GM18873 (cell line): ENCODE results near the gene ERICH6.

Source experiments
- ATAC-seq: cut with Tn5 transposase; IDR thresholded peaks from one replicate; pipeline ENCODE4 v1.9.1; 2021; ENCODE audit warnings: mild to moderate bottlenecking, moderate library complexity, moderate number of reproducible peaks; ENCODE audit not compliant: unreplicated experiment, low FRiP score

The ERICH6 gene

DNA sequence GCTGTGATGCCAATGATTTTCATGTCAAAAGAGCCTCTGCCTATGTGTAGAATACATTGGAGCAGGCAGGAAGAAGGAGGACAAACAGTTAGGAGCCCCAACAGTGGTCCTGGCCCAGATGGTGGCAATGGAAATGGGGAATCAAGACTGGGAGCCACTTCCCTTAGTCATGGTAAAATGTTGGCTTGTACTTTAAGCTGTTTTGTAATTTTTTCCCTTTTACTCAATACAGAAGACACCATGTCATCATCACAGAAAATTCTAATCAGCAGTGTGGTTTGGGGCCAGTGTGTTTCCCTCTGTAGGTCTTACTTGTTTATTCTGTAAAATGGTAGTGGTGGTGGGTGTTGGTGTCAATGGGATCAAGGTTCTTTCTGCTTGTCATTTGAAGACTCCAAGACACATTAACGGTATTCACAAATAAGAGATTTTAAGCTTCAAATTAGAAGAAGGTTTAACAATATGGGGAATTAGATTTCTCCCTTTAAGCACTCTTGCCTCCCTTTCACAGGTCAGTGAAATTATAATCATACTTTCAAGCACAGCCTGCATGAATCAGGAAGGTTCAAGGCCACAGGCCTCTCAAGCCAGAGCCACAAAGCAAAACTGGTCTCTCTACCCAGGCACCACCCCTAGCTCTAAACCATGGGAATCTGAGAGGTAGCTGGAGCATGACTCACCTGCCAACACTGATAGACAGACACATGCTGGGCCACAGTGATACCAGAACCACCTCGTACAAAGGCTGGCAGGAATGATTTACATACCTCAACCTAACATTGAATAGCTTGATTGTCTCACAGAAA is 34.4 kb upstream of the ERICH6 start:
- no peak for ATAC-seq

DNA sequence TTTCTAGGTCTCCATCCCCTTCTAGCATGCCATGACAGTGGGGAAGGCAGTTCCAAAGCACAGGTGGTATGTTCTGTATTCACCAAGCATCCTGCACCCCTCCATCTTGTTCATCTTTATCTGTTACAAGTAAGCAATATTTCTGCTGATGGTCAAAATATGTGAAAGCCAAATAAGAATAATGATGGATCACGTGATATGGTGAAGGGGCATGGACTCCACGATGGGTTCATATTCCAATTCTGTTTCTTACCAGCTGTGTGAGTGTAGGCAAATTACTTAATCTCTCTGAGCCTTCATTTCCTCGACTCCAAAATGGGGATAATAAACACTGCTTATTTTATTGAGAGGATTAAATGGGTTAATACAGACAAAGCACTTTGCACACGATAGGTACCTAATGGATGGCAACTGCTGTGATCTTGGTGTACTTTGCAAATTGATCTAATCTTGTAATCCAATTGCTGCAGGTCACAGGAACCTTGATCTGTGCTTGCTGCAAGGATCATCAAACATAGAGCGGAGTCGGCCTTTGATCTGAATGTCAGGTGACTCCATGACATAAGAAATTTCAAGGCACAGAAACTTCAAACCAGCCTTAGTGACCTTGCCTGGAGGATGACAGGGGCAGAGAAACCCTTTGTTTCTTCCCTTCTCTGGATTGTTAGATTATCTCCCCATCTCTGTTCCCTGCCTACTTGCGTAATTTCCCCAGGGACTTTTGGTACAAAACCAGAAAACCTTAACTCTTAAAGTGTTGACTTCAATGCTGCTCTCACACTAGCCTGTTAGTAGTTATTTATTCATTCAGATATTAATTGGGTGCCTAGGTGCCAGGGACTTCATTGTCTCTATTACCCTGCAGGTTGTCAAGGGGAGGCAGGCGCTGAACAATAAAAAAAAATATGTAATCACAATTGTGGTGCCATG is 33.4 kb upstream of the ERICH6 start:
- no peak for ATAC-seq

DNA sequence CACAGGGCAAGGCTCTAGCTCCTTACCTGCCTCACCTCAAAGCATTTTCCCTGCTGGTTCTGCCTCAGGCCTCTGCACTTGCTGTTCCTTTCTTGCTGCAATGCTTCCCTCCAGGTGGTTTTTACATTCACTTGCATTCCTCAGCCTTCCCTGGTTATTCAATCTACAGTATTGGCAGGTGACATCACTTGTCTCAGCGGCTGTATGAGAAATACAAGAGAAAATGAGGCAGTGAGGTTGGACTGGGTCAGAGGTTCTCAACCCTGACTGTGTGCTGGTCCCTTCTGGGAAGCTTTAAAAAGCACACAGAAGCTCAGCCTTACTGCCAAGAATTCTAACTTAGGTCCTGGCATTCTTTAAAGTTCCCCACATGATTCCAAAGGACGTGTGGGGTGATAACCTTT is 32.6 kb upstream of the ERICH6 start:
- ATAC-seq, result no peak

DNA sequence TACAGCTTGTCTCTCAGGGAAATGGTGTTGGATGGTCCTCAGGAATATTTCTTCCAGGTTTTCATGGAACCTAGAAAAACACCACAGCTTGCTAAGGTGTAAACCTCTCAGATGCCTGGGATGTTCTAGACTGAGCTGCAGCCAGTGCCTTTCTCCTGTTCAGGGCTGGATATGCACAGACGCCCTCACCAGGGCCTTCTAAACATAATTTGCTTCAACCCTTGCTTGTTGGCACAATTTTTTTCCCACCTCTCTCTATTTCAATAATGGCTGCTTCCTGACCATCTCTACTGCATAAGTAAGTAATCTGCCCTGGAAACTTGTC is 31.0 kb upstream of the ERICH6 start:
- ATAC-seq, result no peak

DNA sequence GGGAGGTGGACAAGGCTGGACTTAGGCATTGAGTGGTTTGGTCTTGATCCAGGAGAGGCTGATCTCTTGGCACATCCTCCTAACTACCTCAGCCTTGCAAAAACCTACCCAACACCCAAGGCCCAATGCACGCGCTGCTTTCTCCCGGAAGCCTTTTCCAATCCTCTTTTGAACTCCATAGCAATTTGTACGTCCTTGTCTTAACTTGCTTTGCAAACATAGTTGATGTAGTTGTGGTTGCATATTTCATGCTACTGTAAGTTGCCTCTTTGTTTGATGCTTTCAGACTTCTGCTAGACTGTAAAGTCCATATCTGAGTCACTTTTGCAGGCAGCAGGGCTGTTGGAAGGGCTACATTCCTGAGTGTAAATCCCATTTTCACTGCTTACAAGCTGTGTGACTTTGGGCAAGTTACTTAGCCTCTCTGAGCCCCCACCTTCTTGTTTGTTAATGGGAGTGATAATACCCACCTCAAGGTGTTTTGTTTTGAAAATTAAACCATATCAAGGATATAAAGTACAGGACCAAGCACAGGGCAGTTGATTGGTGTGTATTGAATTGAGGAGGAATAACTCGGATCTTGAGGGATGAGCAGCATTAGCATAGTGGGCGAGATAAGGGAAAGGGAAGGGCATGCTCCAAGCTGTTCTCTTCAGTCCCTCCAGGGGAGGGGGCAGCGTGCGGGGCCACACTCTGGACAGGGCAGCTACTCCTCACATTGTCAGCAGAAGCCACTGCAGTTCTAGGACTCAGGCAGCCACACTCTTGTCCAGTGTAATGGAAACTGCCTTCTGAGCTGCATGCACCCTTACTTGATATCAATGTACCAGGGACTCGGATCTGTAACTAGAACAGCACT is 30.4 kb upstream of the ERICH6 start:
- ATAC-seq, result no peak

DNA sequence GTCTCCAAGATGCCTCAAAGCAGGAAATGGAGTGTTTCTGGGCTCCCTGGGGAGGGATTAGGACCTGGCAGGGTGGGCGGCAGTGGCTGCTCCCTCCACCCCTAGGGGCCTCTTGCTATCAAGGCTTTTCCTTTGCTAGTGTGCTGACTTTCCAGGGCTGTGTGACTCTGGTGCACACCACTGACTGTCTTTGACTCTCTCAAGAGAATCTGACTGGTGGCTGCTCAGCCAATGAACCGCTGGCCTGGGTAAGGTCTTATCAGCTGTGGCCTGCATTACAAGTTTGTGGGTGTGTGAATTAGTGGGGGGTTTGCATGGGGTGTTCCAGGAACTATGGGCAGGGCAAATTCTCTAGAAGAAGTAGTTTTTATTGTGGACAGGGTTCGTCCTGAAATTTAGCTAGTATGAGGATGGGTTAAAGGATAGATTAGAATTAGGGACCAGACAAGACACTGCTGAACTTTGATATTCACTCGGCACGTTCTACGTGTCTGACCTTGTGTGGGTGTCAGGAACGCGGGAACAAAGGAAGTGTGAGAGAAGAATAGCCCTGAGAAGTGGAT is 29.7 kb upstream of the ERICH6 start:
- no peak for ATAC-seq

DNA sequence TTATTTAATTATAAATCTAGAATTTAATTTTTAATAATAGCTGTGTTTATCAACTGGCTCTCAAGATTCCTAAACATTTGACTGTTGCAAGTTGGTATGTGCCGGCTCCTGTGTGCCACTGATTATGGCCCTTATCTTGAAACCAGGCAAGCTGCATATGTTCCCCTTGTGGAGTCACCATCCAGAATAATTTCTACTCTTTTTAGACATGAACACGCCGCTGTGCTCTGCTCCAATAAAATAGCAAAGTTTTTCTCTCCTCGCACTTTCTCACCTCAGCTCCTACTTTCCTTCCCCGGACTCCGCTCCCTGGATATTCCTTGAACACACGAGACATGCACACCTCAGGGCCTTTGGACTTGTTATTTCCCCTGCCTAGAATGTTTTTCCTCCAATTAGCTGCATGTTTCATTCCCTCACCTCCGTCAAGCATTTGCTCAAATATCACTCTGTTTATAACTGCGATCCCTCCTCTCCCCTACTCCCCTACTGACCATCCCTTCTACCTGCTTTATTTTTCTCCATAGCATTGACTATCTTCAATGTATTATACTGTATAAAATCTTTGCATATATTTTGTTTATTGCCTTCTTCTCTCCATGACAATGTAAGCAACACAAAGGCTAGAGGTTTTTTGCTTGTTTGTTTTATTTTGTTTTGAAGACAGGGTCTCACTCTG is 26.1 kb upstream of the ERICH6 start:
- ATAC-seq, result no peak

DNA sequence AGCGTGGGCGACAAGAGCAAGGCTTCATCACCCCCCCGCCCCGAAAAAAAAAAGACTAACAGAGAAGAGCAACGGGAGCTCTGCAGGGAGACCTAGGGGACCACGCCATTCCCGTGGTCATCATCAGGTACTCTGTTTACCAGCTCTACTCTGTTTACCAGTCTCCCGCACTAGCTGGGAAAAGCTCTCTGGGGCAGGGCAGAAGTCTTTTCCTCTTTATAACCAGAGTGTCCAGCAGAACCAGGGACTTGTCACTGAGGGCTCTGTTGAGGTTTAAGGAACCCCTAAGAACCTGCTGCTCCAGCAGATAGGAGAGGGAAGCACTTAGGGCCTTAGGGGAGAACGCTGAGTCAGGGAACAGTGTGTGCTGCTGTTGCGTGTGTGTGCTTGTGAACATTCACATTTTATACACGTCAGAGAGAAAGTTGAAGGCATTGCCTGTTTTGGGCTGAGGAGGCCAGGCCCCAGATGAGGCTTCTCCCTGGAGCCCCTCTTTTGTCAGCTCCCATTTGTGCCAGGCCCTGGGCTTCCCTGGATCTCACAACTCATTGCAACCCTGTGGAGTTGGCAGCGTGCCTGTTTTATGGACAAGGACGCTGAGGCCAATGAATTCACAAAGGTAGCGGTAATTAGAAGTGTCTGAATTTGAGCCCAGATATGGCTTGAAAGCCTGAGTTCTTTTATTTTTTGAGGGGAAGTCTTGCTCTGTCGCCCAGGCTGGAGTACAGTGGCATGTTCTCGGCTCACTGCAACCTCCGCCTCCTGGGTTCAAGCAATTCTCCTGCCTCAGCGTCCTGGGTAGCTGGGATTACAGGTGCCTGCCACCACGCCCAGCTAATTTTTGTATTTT is 24.2 kb upstream of the ERICH6 start:
- no peak for ATAC-seq

DNA sequence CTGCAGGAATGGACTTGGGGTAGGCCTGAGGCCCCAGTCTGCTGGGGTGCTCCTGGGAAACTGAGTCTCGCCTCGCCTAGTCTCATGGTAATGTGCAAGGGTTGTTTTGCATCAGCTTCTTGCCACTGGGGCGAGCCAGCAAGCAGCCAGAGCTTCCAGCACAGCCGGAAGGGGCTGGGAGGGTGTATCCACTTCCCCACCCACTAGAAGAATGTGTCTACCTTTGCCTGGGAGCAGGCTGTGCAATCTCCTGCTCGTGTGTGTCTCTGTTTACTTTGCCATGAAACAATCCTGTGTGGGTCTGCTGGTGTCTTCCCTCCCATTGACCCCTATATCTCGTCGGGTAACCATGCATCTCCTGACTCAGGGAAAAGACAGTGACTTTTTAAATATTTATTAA is 21.8 kb upstream of the ERICH6 start:
- ATAC-seq, result no peak

DNA sequence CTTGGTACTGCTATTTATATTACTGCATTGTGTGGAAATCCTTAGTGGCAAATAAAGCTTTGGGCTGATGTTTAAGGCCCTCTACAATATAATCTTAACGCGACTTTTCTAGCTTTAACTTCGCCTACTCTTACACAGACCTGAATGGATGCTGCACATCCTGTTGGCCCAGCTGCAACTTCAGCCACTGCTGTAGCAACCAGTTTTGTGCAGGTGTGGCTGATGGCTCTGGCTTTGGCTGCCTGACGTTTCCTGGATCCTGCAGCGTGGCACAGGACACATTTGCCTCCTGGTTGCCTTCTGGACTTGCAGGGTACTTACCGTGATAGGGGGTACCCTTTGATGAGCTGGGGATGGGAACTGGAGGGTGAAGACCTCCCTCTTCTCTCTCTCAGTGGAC is 20.2 kb upstream of the ERICH6 start:
- ATAC-seq, result no peak

DNA sequence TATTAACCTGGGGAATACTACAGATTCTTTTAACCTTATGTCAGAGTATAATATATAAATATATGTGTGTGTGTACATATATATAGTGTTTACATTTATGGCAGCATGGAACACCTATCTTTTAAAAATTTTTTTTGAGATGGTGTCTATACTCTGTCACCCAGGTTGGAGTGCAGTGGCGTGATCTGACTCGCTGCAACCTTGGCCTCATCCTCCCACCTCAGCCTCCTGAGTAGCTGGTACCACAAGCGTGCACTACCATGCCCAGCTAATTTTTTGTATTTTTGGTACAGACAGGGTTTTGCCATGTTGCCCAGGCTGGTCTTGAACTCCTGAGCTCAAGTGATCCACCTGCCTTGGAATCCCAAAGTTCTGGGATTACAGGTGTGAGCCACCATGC is 18.5 kb upstream of the ERICH6 start:
- no peak for ATAC-seq

DNA sequence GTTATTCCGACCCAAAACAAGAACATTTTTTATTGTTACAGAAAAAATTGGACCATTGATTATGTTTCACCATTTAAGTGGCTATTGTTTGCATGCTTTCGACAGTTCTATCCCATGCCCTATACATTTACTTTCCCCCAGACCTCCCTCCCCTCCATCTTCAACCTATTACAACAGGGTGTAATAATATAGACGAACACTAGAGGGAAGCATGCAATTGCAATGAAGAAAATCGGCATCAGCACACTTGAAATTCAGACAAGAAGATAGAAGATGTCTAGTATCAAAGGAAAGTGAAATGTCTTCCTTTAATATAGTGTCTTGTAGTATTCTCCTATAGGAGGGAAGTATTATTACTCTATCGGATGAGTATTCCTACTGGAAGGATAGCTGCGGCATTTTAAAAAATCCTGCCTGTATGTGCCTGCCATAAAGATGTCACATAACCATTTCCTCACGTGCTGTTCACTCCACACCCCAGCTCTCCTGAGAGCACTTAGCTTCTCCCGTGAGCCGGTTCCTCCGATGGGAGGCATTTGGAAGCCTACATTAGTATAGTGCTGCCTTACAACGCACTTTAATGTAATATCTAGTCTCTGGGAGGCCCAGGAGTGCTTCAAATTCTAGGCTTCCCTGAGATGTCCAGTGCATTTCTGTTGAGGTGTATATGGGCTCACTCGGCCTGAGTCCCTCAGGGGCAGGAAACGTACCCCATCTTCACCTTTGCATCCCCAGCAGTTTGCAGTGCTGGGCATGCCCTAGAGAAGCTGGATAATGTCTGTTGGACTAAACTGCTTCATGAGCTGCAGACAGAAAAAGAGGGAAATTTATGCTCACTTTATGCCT is 17.8 kb upstream of the ERICH6 start:
- ATAC-seq, result peak; percentile 66

DNA sequence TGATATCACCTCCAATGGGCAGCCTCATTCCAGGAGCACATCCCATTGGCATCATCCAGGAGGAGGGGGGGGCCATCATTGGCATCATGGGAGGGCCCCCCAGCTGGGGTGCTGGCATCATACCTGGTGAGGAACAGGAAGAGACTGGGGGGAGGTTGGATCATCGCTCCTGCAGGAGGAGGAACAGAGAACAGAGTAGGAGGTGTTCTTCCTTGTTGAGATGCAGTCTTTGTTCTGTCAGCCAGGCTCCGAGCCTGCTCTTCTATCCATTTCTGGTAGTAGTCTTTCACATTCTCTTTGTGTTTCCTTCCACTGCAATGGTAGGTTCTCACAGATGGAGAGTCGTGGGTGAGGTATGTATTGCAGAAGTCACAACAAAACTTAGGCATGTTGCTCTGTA is 16.7 kb upstream of the ERICH6 start:
- ATAC-seq, result no peak

DNA sequence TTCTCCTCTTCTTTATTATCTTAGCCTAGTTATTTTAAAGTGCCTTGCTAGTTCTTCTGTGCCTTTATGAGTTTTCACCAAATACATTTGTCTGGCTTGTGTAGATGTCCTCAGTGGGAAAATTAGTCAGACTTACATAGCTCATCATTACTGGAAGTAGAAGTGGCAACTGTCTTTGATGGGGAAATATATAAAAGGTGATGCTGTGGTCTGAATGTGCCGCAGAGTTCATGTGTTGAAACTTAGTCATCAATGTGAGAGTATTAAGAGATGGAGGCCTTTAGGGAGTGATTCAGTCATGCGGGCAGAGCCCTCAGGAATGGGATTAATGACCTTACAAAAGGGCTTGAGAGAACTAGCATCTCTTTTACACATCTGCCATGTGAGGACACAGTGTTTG is 6.4 kb upstream of the ERICH6 start:
- no peak for ATAC-seq

DNA sequence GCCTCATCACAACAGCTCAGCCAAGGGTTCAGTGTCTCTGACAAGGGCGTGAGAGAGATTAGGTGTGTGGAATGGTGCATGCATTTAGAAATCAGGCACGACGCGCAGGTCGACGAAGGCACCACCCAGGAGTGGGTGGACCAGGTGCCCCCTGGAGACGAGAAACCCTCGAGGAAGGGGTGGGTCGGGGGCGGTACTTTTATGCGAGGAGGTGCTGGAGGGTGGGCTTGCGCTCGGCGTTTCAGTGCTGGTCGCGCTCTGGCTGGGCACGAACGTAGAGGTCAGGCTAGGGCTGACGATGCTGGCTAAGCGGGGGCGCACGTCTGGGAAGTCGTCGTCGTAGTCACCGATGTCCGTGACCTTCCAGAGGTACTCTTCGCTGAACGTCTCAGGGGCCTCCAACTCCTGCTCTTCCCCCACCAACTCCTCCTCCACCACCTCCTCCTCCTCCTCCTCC is 393 bp downstream of the ERICH6 start:
- ATAC-seq, result peak; percentile 16

DNA sequence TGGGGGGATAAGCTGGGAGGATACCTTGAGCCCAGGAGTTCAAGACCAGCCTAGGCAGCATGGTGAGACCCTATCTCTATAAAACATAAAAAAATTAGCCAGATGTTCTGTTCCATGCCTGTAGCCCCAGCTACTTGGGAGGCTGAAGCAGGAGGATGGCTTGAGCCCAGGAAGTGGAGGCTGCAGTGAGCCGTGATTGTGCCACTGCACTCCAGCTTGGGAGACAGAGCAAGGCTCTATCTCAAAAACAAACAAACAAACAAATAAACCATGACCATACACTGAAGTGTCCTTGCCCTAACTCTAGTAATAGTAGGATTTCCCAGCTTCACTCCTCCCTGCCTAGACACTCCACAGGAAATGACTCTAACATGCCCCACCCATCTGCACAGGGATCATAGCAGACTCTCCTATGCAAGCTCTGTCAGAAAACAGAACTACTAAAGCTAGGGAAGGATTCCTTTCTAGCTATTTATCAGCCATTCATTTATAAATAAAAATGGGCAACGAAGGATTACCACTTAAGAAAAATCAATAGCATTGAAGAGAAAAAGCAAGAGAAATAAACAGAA is 4.6 kb downstream of the ERICH6 start:
- ATAC-seq, result no peak

DNA sequence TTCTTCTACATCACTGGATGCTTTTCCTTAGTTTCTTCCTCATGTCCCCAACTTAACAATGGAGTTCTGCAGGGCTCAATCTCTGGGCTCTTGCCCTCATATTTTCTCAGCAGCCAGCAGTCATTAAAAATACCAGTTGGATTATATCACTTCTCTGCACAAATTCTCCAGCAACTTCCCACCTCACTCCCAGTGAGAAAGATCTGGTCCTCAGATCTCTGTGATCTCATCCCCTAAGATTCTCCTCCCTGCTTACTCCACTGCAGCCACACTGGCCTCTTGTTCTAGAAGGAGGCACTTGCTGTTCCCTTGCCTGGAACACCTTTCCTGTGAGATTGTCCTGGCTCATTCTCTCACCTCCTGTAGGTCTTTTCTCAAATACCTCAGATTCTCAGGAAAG is 6.1 kb downstream of the ERICH6 start:
- ATAC-seq, result no peak
